HEK293T (cell line): ENCODE data around the gene CRISP3.

Source experiments
- FOXM1 ChIP-seq: fragments of 450-650 bp; IDR thresholded peaks from 2 replicates; pipeline ENCODE4 v1.6.1; 2017; ENCODE audit warnings: mild to moderate bottlenecking, borderline replicate concordance
- HDGF ChIP-seq: fragments of 450-650 bp; IDR thresholded peaks from 2 replicates; pipeline ENCODE4 v1.6.1; 2017; ENCODE audit warnings: antibody characterized with exemption, borderline replicate concordance
- NFRKB ChIP-seq: fragments of 450-650 bp; IDR thresholded peaks from 2 replicates; pipeline ENCODE4 v1.6.1; 2016; ENCODE audit warnings: mild to moderate bottlenecking, moderate library complexity

GRCh38 chr6:49693512-49693911, 50.7 kb downstream of the CRISP3 start:
- TF ChIP-seq HDGF (no peak), NFRKB (no peak), FOXM1 (no peak)
